K562 (cell line): ENCODE data around the gene ARHGAP28. TPM values are rescaled to one million over a fixed set of nuclear protein-coding genes. Genes with fewer than 3 reads are reported as not detected.

Experiments
- CHD2 ChIP-seq: IDR thresholded peaks from 2 replicates; pipeline ENCODE4 v1.6.1; 2011; ENCODE audit warnings: low read depth, low read length
- EHMT2 ChIP-seq: fragments of 450-650 bp; IDR thresholded peaks from 2 replicates; pipeline ENCODE4 v1.6.1; 2018; ENCODE audit warnings: antibody characterized with exemption
- GATA2 ChIP-seq: sonication (generic); formaldehyde crosslinking; IDR thresholded peaks from 2 replicates; pipeline ENCODE4 v1.4.0; 2020; ENCODE audit warnings: mild to moderate bottlenecking, missing genetic modification reagents
- LARP7 ChIP-seq: fragments of 450-650 bp; IDR thresholded peaks from 2 replicates; pipeline ENCODE4 v1.6.1; 2016
- NFE2L1 ChIP-seq: fragments of 450-650 bp; IDR thresholded peaks from 2 replicates; pipeline ENCODE4 v1.6.1; 2016; ENCODE audit warnings: missing genetic modification characterization, low read depth, mild to moderate bottlenecking, missing compliant biosample characterization, moderate library complexity, borderline replicate concordance
- NFYB ChIP-seq: IDR thresholded peaks from 2 replicates; pipeline ENCODE4 v1.6.1; 2011; ENCODE audit warnings: mild to moderate bottlenecking, moderate library complexity; ENCODE audit not compliant: insufficient read length; ENCODE audit errors: extremely low read depth
- NR4A1 ChIP-seq, 2 experiments: fragments of 250-450 bp in 1 of 2; fragments of 450-650 bp in 1 of 2; sonication (Bioruptor Pico) in 1 of 2; IDR thresholded peaks; 2 replicates each; pipeline versions ENCODE4 v1.4.0 to v1.6.1; 2016 to 2020; ENCODE audit warnings: mild to moderate bottlenecking in 2 of 2, missing compliant biosample characterization in 1 of 2, missing genetic modification characterization in 1 of 2, moderate library complexity in 1 of 2
- U2AF1 ChIP-seq: fragments of 200-400 bp; formaldehyde crosslinking; optimal IDR thresholded peaks from 2 replicates; pipeline ENCODE3; 2017; ENCODE audit warnings: mild to moderate bottlenecking, low read depth, low read length, moderate library complexity
- WHSC1 ChIP-seq: IDR thresholded peaks from one replicate; pipeline ENCODE4 v1.6.1; 2012; ENCODE audit warnings: low read length, control low read depth, inconsistent platforms
- ZNF75A ChIP-seq: fragments of 450-650 bp; formaldehyde crosslinking; IDR thresholded peaks from 2 replicates; pipeline ENCODE4 v1.4.0; 2020; ENCODE audit warnings: mild to moderate bottlenecking
- polyA plus RNA-seq, 8 experiments: library from polyadenylated mRNA; depleted of rRNA in 4 of 8; stranded (reverse) in 5 of 8; unstranded in 3 of 8; fragments of >200 nt; fragmentation: Nextera tagmentation in 2 of 8; fragmentation: Illumina TruSeq in 1 of 8; extraction: Ambion mirVana in 2 of 8; extraction: Trizol in 1 of 8; gene quantifications; 2 replicates each; pipeline versions ENCODE4 v1.2.1 to v1.2.3, GENCODE V29; 2011 to 2014; ENCODE audit warnings: inconsistent platforms in 1 of 8, missing spikeins in 1 of 8
- total RNA-seq, 7 experiments: library from RNA; depleted of rRNA in 6 of 7; stranded (reverse); fragments of >200 nt in 6 of 7; fragmentation: Illumina TruSeq in 2 of 7; extraction: Trizol in 2 of 7; gene quantifications; 2 replicates each; pipeline versions ENCODE4 v1.2.1 to v1.2.3, GENCODE V29; 2011 to 2021; ENCODE audit warnings: low replicate concordance in 1 of 7
- TF ChIP-seq, protein P1 (sequence below): IDR thresholded peaks from 2 replicates; pipeline ENCODE4 v1.6.1; 2011; ENCODE audit warnings: borderline replicate concordance, low read depth, mild to moderate bottlenecking, moderate library complexity, low read length; ENCODE audit not compliant: insufficient read depth, poor library complexity, severe bottlenecking
- TF ChIP-seq, protein P2 (sequence below): fragments of 250-450 bp; sonication (Bioruptor Pico); IDR thresholded peaks from 2 replicates; pipeline ENCODE4 v1.5.0; 2020; ENCODE audit warnings: mild to moderate bottlenecking, borderline replicate concordance
- TF ChIP-seq, protein P3 (sequence below): fragments of 450-650 bp; formaldehyde crosslinking; IDR thresholded peaks from 2 replicates; pipeline ENCODE4 v1.4.0; 2020; ENCODE audit warnings: mild to moderate bottlenecking, moderate library complexity
- TF ChIP-seq, protein P4 (sequence below): fragments of 450-650 bp; IDR thresholded peaks from 2 replicates; pipeline ENCODE4 v1.6.1; 2016; ENCODE audit warnings: mild to moderate bottlenecking
- TF ChIP-seq, protein P5 (sequence below): fragments of 450-650 bp; IDR thresholded peaks from one replicate; pipeline ENCODE4 v1.6.1; 2018; ENCODE audit warnings: mild to moderate bottlenecking, moderate library complexity; ENCODE audit not compliant: partially characterized antibody

The ARHGAP28 gene
- total and polyA plus RNA-seq, 9 of the 15 experiments (the other 6 are each of a cell fraction or from before 2014, with no cell fraction given), result 0.93 to 5.9 (median 5.0) TPM

DNA sequence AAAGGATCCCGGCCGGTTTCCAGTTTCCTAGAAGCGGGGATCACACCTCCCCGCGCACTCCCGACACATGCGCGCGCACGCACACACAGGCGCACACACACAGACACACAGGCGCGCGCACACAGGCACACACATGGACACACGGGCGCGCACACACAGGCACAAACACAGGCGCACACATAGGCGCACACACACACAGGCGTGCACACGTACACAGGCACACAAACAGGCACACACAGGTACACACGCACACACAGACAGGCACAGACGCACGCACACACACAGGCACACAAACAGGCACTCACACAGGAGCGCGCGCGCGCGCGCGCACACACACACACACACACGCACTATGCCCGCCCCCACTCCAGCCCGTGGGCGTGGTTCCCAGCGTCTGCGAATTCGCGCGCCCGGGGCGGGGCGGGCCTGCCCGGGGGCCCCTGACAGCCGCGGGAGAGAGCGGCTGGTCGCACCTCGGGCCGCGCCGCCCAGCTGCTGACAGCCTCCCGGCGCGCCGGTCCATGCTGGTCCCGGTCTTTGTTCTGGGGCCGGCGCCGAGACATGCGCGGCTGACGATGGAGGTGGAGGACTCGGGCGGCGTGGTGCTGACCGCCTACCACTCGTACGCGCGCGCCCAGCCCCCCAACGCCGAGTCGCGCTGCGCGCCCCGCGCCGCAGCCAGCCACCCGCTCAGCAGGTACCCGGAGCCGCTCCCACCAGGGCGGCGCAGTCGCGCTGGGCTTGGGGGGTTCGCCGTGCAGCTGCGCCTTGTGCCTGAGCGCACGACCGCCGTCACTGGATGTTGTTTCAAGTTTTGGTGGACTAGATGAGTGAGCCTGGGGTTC lies at the start of gene ARHGAP28 (continued):
- no peak for TF ChIP-seq NFE2L1 (tag)
- TF ChIP-seq, protein P1, sequence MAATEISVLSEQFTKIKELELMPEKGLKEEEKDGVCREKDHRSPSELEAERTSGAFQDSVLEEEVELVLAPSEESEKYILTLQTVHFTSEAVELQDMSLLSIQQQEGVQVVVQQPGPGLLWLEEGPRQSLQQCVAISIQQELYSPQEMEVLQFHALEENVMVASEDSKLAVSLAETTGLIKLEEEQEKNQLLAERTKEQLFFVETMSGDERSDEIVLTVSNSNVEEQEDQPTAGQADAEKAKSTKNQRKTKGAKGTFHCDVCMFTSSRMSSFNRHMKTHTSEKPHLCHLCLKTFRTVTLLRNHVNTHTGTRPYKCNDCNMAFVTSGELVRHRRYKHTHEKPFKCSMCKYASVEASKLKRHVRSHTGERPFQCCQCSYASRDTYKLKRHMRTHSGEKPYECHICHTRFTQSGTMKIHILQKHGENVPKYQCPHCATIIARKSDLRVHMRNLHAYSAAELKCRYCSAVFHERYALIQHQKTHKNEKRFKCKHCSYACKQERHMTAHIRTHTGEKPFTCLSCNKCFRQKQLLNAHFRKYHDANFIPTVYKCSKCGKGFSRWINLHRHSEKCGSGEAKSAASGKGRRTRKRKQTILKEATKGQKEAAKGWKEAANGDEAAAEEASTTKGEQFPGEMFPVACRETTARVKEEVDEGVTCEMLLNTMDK, result peak; percentile 92
- peak; percentile 18; the same call in 1 of the 2 replicates for TF ChIP-seq CHD2
- no peak for TF ChIP-seq ZNF75A (CRISPR knock-in tag)
- TF ChIP-seq, protein P2, sequence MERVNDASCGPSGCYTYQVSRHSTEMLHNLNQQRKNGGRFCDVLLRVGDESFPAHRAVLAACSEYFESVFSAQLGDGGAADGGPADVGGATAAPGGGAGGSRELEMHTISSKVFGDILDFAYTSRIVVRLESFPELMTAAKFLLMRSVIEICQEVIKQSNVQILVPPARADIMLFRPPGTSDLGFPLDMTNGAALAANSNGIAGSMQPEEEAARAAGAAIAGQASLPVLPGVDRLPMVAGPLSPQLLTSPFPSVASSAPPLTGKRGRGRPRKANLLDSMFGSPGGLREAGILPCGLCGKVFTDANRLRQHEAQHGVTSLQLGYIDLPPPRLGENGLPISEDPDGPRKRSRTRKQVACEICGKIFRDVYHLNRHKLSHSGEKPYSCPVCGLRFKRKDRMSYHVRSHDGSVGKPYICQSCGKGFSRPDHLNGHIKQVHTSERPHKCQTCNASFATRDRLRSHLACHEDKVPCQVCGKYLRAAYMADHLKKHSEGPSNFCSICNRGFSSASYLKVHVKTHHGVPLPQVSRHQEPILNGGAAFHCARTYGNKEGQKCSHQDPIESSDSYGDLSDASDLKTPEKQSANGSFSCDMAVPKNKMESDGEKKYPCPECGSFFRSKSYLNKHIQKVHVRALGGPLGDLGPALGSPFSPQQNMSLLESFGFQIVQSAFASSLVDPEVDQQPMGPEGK (CRISPR knock-in tag), result no peak
- TF ChIP-seq, protein P3, sequence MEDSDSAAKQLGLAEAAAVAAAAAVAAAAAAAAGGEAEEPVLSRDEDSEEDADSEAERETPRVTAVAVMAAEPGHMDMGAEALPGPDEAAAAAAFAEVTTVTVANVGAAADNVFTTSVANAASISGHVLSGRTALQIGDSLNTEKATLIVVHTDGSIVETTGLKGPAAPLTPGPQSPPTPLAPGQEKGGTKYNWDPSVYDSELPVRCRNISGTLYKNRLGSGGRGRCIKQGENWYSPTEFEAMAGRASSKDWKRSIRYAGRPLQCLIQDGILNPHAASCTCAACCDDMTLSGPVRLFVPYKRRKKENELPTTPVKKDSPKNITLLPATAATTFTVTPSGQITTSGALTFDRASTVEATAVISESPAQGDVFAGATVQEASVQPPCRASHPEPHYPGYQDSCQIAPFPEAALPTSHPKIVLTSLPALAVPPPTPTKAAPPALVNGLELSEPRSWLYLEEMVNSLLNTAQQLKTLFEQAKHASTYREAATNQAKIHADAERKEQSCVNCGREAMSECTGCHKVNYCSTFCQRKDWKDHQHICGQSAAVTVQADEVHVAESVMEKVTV (CRISPR knock-in tag), result no peak
- TF ChIP-seq GATA2 (CRISPR knock-in tag), result no peak
- no peak for TF ChIP-seq NR4A1 (CRISPR knock-in tag; IDR thresholded peaks at IDR 0.05)
- 0 out of 2 replicates have a peak, but pooled peaks have one; percentile 19 for TF ChIP-seq NR4A1 (tag; IDR thresholded peaks at IDR 0.05)
- no peak for TF ChIP-seq EHMT2
- TF ChIP-seq LARP7, result no peak
- TF ChIP-seq NFYB, result no peak
- TF ChIP-seq, protein P4, sequence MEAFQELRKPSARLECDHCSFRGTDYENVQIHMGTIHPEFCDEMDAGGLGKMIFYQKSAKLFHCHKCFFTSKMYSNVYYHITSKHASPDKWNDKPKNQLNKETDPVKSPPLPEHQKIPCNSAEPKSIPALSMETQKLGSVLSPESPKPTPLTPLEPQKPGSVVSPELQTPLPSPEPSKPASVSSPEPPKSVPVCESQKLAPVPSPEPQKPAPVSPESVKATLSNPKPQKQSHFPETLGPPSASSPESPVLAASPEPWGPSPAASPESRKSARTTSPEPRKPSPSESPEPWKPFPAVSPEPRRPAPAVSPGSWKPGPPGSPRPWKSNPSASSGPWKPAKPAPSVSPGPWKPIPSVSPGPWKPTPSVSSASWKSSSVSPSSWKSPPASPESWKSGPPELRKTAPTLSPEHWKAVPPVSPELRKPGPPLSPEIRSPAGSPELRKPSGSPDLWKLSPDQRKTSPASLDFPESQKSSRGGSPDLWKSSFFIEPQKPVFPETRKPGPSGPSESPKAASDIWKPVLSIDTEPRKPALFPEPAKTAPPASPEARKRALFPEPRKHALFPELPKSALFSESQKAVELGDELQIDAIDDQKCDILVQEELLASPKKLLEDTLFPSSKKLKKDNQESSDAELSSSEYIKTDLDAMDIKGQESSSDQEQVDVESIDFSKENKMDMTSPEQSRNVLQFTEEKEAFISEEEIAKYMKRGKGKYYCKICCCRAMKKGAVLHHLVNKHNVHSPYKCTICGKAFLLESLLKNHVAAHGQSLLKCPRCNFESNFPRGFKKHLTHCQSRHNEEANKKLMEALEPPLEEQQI, result no peak
- TF ChIP-seq U2AF1, result no peak
- TF ChIP-seq, protein P5, sequence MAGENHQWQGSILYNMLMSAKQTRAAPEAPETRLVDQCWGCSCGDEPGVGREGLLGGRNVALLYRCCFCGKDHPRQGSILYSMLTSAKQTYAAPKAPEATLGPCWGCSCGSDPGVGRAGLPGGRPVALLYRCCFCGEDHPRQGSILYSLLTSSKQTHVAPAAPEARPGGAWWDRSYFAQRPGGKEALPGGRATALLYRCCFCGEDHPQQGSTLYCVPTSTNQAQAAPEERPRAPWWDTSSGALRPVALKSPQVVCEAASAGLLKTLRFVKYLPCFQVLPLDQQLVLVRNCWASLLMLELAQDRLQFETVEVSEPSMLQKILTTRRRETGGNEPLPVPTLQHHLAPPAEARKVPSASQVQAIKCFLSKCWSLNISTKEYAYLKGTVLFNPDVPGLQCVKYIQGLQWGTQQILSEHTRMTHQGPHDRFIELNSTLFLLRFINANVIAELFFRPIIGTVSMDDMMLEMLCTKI, result no peak
- no peak for TF ChIP-seq WHSC1
